HG03520 (cell line): Measurements from ENCODE around the gene CD81.
"Not testable (repeated sequence)": the region's sequence is repeated elsewhere in the genome, so short reads cannot be mapped to it uniquely, and the experiment has no call there.

Experiments used
- ATAC-seq: cut with Tn5 transposase; IDR thresholded peaks from one replicate; pipeline ENCODE4 v1.9.1; 2021; ENCODE audit warnings: mild to moderate bottlenecking, moderate library complexity; ENCODE audit not compliant: unreplicated experiment

CD81 gene

GRCh38 chr11:2355000-2355644 lies 22.0 kb upstream of the CD81 start:
- ATAC-seq = no peak

GRCh38 chr11:2357246-2357645 lies 19.9 kb upstream of the CD81 start:
- ATAC-seq = no peak

- not testable (repeated sequence) for ATAC-seq
Observed at GRCh38 chr11:2357651-2358050, 19.5 kb upstream of the CD81 start.

- no peak for ATAC-seq
Observed at GRCh38 chr11:2358754-2359442, 18.2 kb upstream of the CD81 start.

GRCh38 chr11:2359557-2359956 lies 17.6 kb upstream of the CD81 start:
- ATAC-seq = no peak

- ATAC-seq = no peak
Observed at GRCh38 chr11:2360081-2360642, 16.9 kb upstream of the CD81 start.

GRCh38 chr11:2361565-2361964 lies 15.5 kb upstream of the CD81 start:
- ATAC-seq = no peak

- no peak for ATAC-seq
Observed at GRCh38 chr11:2362414-2362813, 14.7 kb upstream of the CD81 start.

- ATAC-seq = no peak
Observed at GRCh38 chr11:2363130-2363529, 14.0 kb upstream of the CD81 start.

GRCh38 chr11:2363577-2364370 lies 13.3 kb upstream of the CD81 start:
- no peak for ATAC-seq

GRCh38 chr11:2364386-2364785 lies 12.7 kb upstream of the CD81 start:
- not testable (repeated sequence) for ATAC-seq

GRCh38 chr11:2365571-2366210 lies 11.4 kb upstream of the CD81 start:
- ATAC-seq = no peak

- no peak for ATAC-seq
Observed at GRCh38 chr11:2366276-2366675, 10.8 kb upstream of the CD81 start.

GRCh38 chr11:2366733-2367132 lies 10.4 kb upstream of the CD81 start:
- ATAC-seq = no peak

GRCh38 chr11:2367266-2368160 lies 9.6 kb upstream of the CD81 start:
- no peak for ATAC-seq

- no peak for ATAC-seq
Observed at GRCh38 chr11:2368178-2368850, 8.8 kb upstream of the CD81 start.

- ATAC-seq = no peak
Observed at GRCh38 chr11:2368851-2369180, 8.3 kb upstream of the CD81 start.

- ATAC-seq = no peak
Observed at GRCh38 chr11:2369320-2369719, 7.8 kb upstream of the CD81 start.

GRCh38 chr11:2369896-2370295 lies 7.2 kb upstream of the CD81 start:
- ATAC-seq = no peak
